SKM-1 (cell line): Measurements from ENCODE around the gene LEKR1.
"Not testable (repeated sequence)": the region's sequence is repeated elsewhere in the genome, so short reads cannot be mapped to it uniquely, and the experiment has no call there.

ENCODE experiments used
- DNase-seq: peaks from one replicate; lab custom pipeline; 2025; ENCODE audit not compliant: unreplicated experiment; lab: John Stamatoyannopoulos, UW

LEKR1 gene

GRCh38 chr3:156834435-156834834 is 8.3 kb downstream of the LEKR1 start:
- DNase-seq = no peak

GRCh38 chr3:156834962-156835535 is 8.9 kb downstream of the LEKR1 start:
- DNase-seq = no peak

DNA sequence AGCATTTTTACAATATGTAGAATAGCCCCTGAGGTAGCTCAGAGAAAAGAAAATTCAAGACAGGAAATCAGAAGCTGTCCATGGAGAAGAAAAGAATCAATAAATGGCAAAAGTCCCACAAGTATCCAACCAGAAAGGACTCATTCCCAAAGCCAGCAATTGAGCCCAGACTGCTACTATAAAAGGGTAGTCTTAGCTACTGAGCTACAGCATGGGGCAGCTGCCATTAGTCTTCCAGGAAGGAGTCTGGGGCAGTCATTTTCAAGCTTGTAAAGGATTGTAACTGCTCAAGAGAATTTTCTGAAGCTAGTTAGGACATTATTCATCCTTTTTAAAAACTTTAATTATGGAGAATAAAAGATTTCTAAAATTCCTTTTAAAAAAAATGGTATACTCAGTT is 10.5 kb downstream of the LEKR1 start:
- no peak for DNase-seq

- DNase-seq = no peak
Measured at GRCh38 chr3:156837115-156837514, 11.0 kb downstream of the LEKR1 start.

GRCh38 chr3:156838035-156838434 is 11.9 kb downstream of the LEKR1 start:
- no peak for DNase-seq

DNA sequence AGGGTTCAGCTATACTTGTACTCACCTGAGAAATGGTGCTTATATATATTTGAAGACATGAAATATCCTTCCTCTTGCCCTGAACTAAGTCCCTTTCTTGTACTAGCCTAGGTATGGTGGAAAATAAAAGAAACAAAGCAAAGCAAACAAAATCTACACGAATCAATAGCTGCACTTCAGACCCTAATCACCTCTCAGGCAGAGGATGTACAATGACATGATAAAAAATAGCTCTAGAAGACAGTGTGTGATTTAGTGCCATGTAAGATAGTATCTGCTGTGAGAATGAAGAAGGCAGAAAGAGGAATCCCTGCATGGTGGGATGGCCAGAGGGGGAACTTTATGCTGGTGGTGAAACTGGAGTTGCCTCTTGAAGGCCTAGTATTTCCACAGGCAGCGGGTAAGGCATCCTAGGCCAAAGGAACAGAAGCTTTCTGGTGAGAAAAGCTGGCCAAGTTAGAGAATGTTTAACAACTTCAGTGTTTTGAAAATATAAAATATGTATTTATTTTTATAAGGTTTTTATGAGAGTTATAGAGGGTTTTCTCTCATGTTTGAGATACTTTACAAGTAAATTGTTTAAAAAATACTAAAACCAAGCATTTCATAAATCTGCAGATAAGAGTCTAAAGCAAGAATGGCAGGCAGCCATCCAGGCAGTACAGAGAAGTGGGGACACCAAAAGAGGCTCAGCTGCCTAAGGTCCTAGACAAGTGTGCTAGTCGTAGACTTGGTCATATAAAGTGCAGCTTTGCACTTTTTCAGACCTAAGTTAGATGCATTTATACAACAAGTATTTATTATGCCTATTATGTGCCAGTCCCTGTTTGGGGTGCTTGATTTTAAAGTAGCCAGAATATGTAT is 14.9 kb downstream of the LEKR1 start:
- DNase-seq = no peak

- DNase-seq = no peak
Measured at GRCh38 chr3:156843071-156843808, 17.1 kb downstream of the LEKR1 start.

- DNase-seq = no peak
Measured at GRCh38 chr3:156847752-156848448, 21.7 kb downstream of the LEKR1 start.

GRCh38 chr3:156859578-156859977 is 33.4 kb downstream of the LEKR1 start:
- no peak for DNase-seq

- DNase-seq = no peak
Measured at GRCh38 chr3:156860873-156861272, 34.7 kb downstream of the LEKR1 start.

GRCh38 chr3:156862338-156862737 is 36.2 kb downstream of the LEKR1 start:
- DNase-seq = no peak

- no peak for DNase-seq
Measured at GRCh38 chr3:156865732-156866131, 39.6 kb downstream of the LEKR1 start.

DNA sequence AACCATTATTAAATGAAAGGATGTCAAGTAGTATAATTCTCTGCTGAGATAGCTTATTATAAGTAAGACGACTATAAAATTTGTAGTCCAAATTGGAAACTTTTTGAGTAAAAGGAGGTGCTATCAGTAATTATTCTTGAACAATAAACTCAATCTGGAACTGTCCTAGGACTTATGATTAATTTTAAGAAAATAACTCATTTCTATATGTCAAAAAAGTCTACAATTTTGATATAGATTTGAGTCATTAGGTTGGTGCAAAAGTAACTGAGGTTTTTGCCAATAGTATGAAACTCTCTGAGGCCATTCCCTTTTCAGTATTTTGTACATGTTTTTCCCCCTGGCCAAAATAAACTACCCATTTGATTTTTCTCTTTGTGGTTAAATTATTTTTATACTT is 41.0 kb downstream of the LEKR1 start:
- DNase-seq = no peak

GRCh38 chr3:156867920-156868319 is 41.8 kb downstream of the LEKR1 start:
- DNase-seq = no peak

DNA sequence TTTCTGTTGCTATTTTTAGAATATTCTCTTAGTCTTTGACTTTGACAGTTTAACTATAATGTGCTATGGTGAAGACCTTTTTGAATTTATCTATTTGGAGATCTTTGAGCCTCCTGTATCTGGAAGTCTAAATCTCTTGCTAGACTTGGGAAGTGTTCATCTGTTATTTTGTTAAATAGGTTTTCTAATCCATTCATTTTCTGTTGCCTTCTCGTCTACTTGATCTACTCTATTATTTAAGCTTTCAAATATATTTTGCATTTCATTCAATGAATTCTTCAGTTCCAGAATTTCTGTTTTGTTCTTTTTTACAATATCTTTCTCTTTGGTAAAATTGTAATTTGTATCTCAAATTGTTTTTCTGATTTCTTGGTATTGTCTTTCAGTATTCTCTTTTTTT is 47.8 kb downstream of the LEKR1 start:
- no peak for DNase-seq

DNA sequence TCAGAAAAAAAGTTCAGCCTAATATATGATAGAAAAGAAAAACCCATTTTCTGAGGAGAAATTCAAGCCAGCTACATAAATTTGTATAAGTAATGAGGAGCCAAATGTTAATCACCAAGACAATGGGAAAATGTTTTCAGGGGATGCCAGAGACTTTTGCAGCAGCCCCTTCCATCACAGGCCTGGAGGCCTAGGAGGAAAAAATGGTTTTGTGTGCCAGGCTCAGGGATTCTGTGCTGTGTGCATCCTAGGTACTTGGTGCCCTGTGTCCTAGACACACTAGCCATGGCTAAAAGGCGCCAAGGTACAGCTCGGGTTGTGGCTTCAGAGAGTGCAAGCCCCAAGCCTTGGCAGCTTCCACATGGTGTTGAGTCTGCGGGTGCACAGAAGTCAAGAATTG is 53.3 kb downstream of the LEKR1 start:
- DNase-seq = not testable (repeated sequence)

DNA sequence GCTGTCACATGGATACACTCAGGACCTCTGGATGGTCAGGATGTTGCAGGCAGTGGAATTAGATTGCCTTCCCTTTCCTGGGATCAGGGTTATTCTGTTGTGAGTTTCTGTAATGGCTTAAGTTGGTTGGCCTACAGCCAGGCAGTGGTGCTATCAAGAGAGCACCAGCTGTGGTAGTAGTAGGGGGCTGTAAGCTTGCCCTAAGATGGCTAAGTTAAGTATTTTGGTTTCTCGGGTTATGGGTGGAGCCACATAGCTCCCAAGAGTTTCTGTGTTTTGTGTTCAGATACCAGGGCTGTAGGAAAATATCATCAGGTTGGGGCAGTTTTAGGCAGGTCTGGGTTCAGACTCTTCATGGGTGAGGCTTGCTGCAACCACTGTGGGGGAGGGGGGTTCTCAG is 59.6 kb downstream of the LEKR1 start:
- no peak for DNase-seq

GRCh38 chr3:156888176-156888575 is 62.0 kb downstream of the LEKR1 start:
- no peak for DNase-seq

GRCh38 chr3:156888576-156888975 is 62.4 kb downstream of the LEKR1 start:
- no peak for DNase-seq

GRCh38 chr3:156892701-156893100 is 66.5 kb downstream of the LEKR1 start:
- no peak for DNase-seq

GRCh38 chr3:156895374-156895773 is 69.2 kb downstream of the LEKR1 start:
- DNase-seq = not testable (repeated sequence)
